Activated CD8-positive, alpha-beta memory T cell treated with anti-CD3 and anti-CD28 coated beads, Interleukin-2, amount 10 ng/mL, durations not matched to agents 7 days and 5 days (primary cell): ENCODE data around the gene ATP13A3. TPM values are rescaled to one million over a fixed set of nuclear protein-coding genes. Genes with fewer than 3 reads are reported as not detected.
"Not testable (repeated sequence)": the region's sequence is repeated elsewhere in the genome, so short reads cannot be mapped to it uniquely, and the experiment has no call there.

Experiments
- ATAC-seq: fragments of 150-1000 bp; cut with Tn5 transposase; one replicate; pipeline ENCODE4 v1.10.0; 2021; ENCODE audit warnings: moderate library complexity
- CTCF ChIA-PET: fragments of 350-600 bp; sonication (Branson Sonifier 250); formaldehyde crosslinking; loops from one replicate; lab custom pipeline; 2021; ENCODE audit warnings: antibody characterized with exemption; lab: Charles Lee
- DNase-seq: peaks from one replicate; pipeline ENCODE4 v3.0.0-alpha.2; 2020
- H3K27ac Mint-ChIP-seq: one replicate; pipeline ENCODE4 v1.8.0; 2021; ENCODE audit warnings: mild to moderate bottlenecking, mixed read lengths
- H3K27me3 Mint-ChIP-seq: one replicate; pipeline ENCODE4 v1.8.0; 2021; ENCODE audit warnings: mixed read lengths
- H3K36me3 Mint-ChIP-seq: one replicate; pipeline ENCODE4 v1.8.0; 2021; ENCODE audit warnings: mild to moderate bottlenecking, mixed read lengths
- H3K4me1 Mint-ChIP-seq: one replicate; pipeline ENCODE4 v1.8.0; 2021; ENCODE audit warnings: mixed read lengths
- H3K4me3 Mint-ChIP-seq: one replicate; pipeline ENCODE4 v1.8.0; 2021; ENCODE audit warnings: mild to moderate bottlenecking, moderate library complexity, mixed read lengths
- H3K9me3 Mint-ChIP-seq: one replicate; pipeline ENCODE4 v1.8.0; 2022; ENCODE audit warnings: low read depth, mixed read lengths
- total RNA-seq, 2 experiments: library from RNA; stranded (reverse); gene quantifications; one replicate each; pipeline ENCODE4 v1.2.3, GENCODE V29; 2021

ATP13A3 gene
- total RNA-seq, 2 experiments from 2014 or later, result 78.3 to 82.0 TPM

DNA sequence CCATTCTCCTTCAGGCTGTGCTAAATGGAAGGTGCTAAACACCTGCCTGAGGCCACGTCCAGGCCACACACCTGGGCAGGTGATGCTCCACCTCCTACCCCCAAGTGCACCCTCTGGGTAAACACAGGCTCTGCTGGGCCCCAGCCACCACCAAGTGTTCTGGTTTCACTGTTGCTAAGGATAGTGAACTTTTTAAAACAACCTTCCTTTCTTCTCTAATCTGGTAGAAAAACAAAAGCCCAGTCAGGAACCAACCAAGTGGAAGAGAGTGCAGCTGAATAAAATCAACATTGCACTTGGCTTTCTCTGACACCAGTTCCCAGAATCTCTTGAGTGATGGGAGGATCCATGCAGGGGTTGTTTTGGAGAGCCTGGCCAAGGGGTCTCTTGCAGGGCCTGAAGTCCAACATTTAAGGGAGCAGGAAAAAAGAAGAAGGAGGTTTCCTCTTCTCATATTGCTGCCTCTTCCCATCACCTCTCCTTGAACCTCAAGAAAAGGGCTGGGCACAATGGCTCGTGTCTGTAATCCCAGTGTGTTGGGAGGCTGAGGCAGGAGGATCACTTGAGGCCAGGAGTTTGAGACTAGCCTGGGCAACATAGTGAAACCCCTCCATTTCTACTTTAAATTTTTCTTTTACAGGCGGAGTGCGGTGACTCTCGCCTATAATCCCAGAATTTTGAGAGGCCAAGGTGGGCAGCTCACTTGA is 26.2 kb upstream of the ATP13A3 start:
- Mint-ChIP-seq H3K9me3 (no peaks in the 10 kb centered on the region), H3K27ac (no peak overlapping the region), H3K4me1 (peaks cover 2% of the 10 kb centered on the region), H3K36me3 (no peaks in the 10 kb centered on the region), H3K4me3 (no peak overlapping the region), H3K27me3 (no peaks in the 10 kb centered on the region)
- ATAC-seq (no peak), DNase-seq (no peak)
- CTCF ChIA-PET, result no interaction called here

DNA sequence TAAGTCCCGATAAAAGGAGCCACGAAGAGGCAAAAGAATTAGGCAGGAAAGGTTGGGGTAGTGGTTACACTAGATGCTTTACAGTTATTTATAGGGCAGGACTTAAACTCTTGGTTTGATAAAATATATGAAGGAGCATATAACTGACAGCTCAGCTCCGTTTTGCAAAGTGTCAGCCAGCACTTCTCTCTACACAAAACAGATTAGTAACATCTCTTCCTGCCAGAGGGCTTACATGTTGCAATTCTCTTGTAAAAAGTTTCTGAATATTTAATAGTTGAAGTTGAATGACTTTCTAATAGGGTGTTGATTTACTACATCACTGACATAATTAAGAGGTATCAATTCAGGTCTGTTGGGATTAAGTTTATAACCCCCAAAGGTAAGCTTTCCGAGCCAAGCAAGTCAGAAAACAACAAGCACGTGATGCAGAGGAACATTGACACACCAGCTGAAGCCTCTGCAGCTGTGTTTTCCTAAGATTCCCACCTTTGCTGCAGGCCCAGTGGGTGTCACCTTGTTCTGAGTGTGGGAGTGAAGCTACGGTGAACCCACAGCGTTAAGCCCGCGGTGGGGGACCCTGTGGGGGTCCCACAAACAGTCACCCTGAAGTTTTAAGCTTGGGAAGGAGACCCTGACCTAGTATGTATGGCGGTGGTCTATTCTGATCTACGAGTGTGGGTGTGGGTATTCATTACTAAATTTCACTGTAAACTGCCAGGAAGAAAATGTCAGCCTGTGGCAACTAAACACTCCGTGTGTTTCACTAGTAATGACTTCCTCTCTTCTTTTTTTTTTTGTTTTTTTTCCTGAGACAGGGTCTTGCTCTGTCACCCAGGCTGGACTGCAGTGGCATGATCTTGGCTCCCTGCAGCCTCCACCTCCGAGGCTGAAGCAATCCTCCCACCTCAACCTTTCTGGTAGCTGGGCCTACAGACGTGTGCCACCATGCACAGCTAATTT is 22.0 kb upstream of the ATP13A3 start:
- CTCF ChIA-PET, result no interaction called here
- ATAC-seq (no peak), DNase-seq (no peak)
- H3K4me3 Mint-ChIP-seq, result no peak overlapping the region
- H3K36me3 Mint-ChIP-seq, result no peaks in the 10 kb centered on the region
- no peaks in the 10 kb centered on the region for H3K27me3 Mint-ChIP-seq
- H3K9me3 Mint-ChIP-seq, result no peaks in the 10 kb centered on the region
- no peak overlapping the region for H3K27ac Mint-ChIP-seq
- no peaks in the 10 kb centered on the region for H3K4me1 Mint-ChIP-seq

DNA sequence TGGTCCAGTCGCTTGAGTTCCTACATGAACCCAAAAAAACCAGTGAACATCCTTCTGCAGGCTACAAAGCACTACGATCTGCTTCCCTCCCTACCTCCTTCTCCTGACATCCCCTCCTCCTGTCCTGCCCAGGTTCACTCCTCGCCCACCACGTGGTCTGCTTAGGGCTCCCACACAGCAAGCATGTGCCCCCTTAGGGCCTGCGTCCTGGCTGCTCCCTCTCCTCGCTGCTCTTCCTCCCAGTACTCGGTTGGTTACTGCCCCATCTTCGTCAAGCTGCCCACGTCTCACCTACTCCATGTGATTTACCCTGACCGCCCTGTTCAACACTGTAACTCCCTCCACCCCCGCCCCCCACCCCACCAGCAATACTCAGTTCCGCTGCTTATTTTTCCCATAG is 20.8 kb upstream of the ATP13A3 start:
- ATAC-seq (no peak), DNase-seq (no peak)
- Mint-ChIP-seq H3K4me1 (no peaks in the 10 kb centered on the region), H3K36me3 (no peaks in the 10 kb centered on the region), H3K9me3 (no peaks in the 10 kb centered on the region), H3K27me3 (no peaks in the 10 kb centered on the region), H3K4me3 (no peak overlapping the region), H3K27ac (no peak overlapping the region)
- CTCF ChIA-PET, result no interaction called here

DNA sequence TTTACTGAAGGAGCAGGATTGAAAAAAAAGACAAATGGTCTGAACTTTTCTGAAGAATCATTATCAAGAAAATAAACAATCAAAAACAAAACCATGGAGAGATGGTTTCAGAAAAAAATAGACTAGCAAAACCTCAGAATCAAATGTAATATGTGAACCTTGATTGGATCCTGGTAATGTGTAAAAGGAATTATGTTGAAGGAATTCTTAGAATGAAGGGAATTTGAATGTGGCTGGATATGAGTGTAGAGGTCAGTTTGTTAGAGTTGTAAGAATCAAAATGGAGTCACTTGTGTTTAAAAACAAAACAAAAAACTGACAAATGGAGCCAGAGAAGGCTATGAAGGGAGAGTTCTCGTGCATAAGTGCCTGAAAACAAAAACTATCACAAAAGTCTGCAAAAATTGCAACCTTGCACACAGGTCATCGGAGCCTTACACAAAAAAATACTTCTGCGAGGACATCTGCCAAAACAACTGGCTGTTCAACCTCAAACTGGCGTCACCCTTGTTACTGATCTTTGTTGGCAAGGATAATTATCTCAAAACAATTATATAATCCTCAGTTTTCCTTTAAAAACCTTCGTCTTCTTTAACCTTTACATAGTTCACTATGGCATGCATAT is 19.1 kb upstream of the ATP13A3 start:
- H3K9me3 Mint-ChIP-seq, result no peaks in the 10 kb centered on the region
- no peak overlapping the region for H3K4me3 Mint-ChIP-seq
- DNase-seq (no peak), ATAC-seq (no peak)
- H3K4me1 Mint-ChIP-seq, result no peaks in the 10 kb centered on the region
- CTCF ChIA-PET, result no interaction called here
- H3K27me3 Mint-ChIP-seq, result no peaks in the 10 kb centered on the region
- no peak overlapping the region for H3K27ac Mint-ChIP-seq
- peaks cover 2% of the 10 kb centered on the region for H3K36me3 Mint-ChIP-seq

DNA sequence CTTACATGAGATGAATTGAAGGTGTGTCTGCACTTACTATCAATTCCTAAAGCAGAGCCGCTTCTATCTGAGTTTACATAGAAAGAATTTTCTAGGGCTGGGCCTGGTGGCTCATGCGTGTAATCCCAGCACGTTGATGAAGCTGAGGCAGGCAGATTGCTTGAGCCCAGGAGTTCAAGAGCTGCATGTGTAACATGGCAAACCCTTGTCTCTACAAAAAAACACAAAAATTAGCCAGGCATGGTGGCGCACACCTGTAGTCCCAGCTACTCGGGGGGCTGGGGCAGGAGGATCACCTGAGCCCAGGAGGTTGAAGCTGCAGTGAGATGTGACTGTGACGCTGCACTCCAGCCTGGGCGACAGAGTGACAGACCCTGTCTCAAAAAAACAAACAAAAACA is 18.1 kb upstream of the ATP13A3 start:
- H3K36me3 Mint-ChIP-seq, result peaks cover 5% of the 10 kb centered on the region
- H3K4me1 Mint-ChIP-seq, result no peaks in the 10 kb centered on the region
- no peaks in the 10 kb centered on the region for H3K27me3 Mint-ChIP-seq
- H3K27ac Mint-ChIP-seq, result no peak overlapping the region
- CTCF ChIA-PET, result interaction anchor here (0.7 to 0.9 kb wide), 2 partner anchors 17 to 129 kb away, joined by 3 read pairs; no protein-coding TSS in a partner anchor
- no peaks in the 10 kb centered on the region for H3K9me3 Mint-ChIP-seq
- no peak for DNase-seq
- ATAC-seq, result no peak
- no peak overlapping the region for H3K4me3 Mint-ChIP-seq

DNA sequence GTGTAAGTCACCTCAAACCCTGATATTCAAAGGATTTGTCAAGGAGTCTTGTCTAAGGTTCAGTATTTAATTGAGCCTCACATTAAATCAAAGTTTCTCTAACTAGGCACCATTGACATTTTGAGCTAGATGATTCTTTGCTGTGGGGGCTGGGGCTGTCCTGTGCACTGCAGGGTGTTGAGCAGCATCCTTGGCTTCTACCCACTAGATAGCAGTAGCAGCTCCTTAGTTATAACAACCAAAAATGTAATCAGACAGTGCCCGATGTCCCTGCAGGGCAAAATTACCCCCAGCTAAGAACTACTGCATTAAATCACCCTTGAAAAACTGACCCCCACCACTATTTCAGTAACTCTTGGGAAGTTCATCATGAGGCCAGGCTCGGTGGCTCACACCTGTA is 17.3 kb upstream of the ATP13A3 start:
- no peak overlapping the region for H3K27ac Mint-ChIP-seq
- peaks cover 5% of the 10 kb centered on the region for H3K36me3 Mint-ChIP-seq
- no peaks in the 10 kb centered on the region for H3K4me1 Mint-ChIP-seq
- no peak for DNase-seq
- CTCF ChIA-PET, result interaction anchor here (0.9 kb wide), 1 partner anchor 18 kb away, joined by 3 read pairs; no protein-coding TSS in a partner anchor
- H3K4me3 Mint-ChIP-seq, result no peak overlapping the region
- H3K9me3 Mint-ChIP-seq, result no peaks in the 10 kb centered on the region
- no peak for ATAC-seq
- H3K27me3 Mint-ChIP-seq, result no peaks in the 10 kb centered on the region

DNA sequence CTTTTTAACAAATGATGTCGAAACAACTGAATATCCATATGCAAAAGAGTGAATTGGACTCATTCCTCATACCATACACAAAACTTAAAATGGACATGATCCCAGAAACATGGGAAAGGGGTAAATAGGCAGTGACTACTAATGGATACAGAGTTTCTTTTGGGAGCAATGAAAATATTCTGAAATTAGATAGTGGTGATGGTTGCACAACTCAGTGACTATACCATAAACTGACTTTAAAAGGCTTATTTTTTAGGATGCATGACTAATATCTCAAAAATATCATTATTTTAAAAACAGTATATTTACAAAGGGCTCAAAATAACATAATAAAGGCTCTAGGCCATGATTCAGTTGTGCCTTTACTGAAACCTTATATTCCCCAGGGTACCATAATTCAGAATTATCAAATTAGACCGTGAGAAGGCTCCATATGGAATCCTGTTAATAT is 16.3 kb upstream of the ATP13A3 start:
- H3K4me1 Mint-ChIP-seq, result no peaks in the 10 kb centered on the region
- CTCF ChIA-PET, result no interaction called here
- H3K4me3 Mint-ChIP-seq, result no peak overlapping the region
- H3K27me3 Mint-ChIP-seq, result no peaks in the 10 kb centered on the region
- no peak for DNase-seq
- ATAC-seq, result no peak
- H3K9me3 Mint-ChIP-seq, result no peaks in the 10 kb centered on the region
- no peak overlapping the region for H3K27ac Mint-ChIP-seq
- peaks cover 5% of the 10 kb centered on the region for H3K36me3 Mint-ChIP-seq

DNA sequence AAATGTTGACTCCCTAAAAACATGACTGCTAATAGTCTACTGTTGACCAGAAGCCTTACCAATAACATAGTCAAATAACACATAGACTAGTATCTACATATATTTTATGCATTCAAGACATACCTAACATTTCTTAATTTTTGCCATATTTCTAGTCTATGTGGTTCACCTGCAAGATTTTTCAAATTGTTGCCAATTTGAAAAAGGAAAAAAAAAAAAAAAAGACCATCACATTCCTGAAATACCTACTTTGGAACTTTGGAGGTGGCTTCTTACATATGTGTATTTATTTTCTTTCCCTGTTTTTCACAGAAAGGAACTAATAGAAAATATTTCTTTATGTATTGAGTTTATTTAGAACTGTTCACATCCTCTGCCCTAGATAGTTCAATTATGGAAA is 13.4 kb upstream of the ATP13A3 start:
- Mint-ChIP-seq H3K9me3 (no peaks in the 10 kb centered on the region), H3K4me3 (no peak overlapping the region)
- no peak for ATAC-seq

DNA sequence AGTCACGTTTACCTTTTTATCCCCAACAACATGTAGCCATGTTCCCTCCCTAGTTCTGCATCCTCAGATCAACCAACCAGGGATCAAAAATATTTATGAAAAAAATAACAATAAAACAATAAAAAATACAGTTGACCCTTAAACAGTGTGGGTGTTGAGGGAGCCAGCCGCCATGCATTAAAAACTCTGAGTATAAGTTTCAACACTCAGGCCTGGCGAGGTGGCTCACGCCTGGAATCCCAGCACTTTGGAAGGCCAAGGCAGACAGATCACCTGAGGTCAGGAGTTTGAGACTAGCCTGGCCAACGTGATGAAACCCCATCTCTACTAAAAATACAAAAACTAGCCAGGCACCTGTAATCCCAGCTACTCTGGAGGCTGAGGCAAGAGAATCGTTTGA is 12.7 kb upstream of the ATP13A3 start:
- H3K4me3 Mint-ChIP-seq, H3K4me1 Mint-ChIP-seq, H3K36me3 Mint-ChIP-seq, H3K27ac Mint-ChIP-seq, DNase-seq, ATAC-seq, H3K27me3 Mint-ChIP-seq, CTCF ChIA-PET, H3K9me3 Mint-ChIP-seq: not testable (repeated sequence)

More for the DNA sequence above, 13.4 kb upstream of the ATP13A3 start:
- DNase-seq, result no peak
- Mint-ChIP-seq H3K27me3 (no peaks in the 10 kb centered on the region), H3K4me1 (peaks cover 7% of the 10 kb centered on the region), H3K27ac (no peak overlapping the region), H3K36me3 (peaks cover 5% of the 10 kb centered on the region)
- CTCF ChIA-PET, result no interaction called here

DNA sequence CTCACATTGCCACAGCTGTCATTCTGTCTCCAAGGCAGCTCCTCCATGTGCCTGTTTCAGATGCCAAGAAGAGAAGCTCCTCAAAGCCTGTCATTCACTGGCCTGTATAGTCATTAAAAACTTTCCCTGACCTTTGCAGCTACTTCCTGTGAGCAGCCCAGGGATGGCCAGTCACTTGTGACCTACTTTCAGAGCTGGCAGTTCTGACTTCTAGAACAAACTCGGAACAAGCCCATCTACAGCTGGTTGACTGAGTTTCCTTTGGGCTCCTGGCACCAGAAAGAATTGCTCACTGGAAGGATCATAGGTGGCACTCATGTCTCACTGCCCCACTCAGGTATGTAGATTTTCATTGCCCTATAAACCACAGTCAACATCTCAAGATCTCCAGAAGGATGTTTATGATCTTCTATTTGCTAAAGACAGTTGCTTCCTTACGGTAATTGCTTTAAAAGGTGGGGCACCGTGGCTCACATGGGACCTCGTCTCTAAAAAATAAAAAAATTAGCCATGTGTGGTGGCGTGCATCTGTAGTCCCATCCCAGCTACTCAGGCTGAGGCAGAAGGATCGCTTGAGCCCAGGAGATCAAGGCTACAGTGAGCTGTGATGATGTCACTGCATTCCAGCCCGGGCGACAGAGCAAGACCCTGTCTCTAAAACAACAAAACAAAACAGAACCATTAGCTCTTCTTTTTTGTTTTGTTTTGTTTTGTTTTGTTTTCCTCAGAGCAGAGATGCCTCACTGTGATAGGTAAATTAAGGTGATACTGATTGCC is 11.2 kb upstream of the ATP13A3 start:
- no peak for ATAC-seq
- Mint-ChIP-seq H3K27me3 (no peaks in the 10 kb centered on the region), H3K4me1 (peaks cover 14% of the 10 kb centered on the region), H3K36me3 (peaks cover 8% of the 10 kb centered on the region), H3K27ac (no peak overlapping the region), H3K9me3 (no peaks in the 10 kb centered on the region), H3K4me3 (no peak overlapping the region)
- no peak for DNase-seq
- CTCF ChIA-PET, result interaction anchor here (0.6 kb wide), 1 partner anchor 28 kb away, joined by 3 read pairs; no protein-coding TSS in a partner anchor

DNA sequence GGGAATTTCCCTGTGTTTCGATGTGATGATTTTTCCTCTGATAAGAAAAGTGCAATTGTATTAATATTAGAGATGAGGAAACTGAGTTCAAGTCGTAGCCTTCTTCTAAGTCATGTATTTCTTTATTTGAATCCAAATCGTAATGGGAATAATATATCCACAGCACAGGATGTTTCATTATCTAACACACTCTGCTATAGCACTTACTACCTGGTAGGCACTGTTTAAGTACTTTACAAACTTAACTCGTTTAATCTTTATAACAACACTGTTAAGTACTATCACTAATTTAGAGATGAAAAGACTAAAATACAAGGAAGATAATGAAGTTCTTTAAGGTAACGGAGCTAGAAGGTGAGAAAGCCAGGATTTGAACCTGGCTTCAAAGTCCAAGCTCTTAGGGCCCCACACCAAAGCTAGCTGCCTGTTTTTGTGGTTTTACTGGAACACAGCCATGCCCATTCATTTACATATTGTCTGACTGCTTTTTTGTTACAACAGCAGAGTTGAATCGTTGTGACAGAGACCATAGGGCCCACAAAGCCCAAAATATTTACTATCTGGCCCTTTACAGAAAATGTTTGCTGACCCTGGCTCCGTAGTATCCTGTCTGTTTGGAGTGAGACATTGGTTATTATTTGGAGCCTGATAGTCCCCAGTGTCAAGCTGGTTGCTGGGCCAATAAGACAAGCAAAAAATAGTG is 9.6 kb upstream of the ATP13A3 start:
- CTCF ChIA-PET, result no interaction called here
- H3K4me1 Mint-ChIP-seq, result peaks cover 14% of the 10 kb centered on the region
- H3K27ac Mint-ChIP-seq, result no peak overlapping the region
- H3K27me3 Mint-ChIP-seq, result no peaks in the 10 kb centered on the region
- H3K36me3 Mint-ChIP-seq, result peaks cover 8% of the 10 kb centered on the region
- DNase-seq (no peak), ATAC-seq (no peak)
- H3K9me3 Mint-ChIP-seq, result no peaks in the 10 kb centered on the region
- no peak overlapping the region for H3K4me3 Mint-ChIP-seq

DNA sequence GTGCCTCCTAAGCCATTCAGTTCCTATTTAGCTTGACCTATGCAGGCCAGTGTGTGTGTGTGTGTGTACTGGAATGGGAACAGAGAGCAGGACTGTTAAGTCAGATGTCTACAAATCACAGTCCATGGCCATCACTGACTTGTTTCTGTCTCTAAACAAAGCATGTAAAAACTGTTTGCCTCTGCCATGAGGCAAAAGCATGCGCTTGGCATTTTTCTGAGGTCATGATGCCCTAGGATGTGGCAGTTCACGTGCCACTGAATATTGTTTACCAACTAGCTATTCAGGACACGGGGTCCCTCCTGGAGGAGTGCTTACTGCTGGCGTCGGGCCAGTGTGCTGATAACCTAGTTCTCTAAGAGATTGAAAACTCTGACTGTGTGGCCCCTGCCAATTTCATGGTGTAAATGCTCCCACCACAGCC is 8.2 kb upstream of the ATP13A3 start:
- Mint-ChIP-seq H3K27me3 (no peaks in the 10 kb centered on the region), H3K36me3 (peaks cover 5% of the 10 kb centered on the region), H3K27ac (no peak overlapping the region), H3K4me3 (no peak overlapping the region), H3K9me3 (no peaks in the 10 kb centered on the region), H3K4me1 (peaks cover 18% of the 10 kb centered on the region)
- DNase-seq, result no peak
- ATAC-seq, result no peak
- CTCF ChIA-PET, result no interaction called here
